Lower leg skin (tissue), 4 donors: ENCODE results near the gene GRIN2A. TPM values are rescaled to one million over a fixed set of nuclear protein-coding genes. Genes with fewer than 3 reads are reported as not detected.

ENCODE experiments used
- DNase-seq, 2 donors: peaks; one replicate each; pipeline ENCODE4 v3.0.0-alpha.2; 2019; ENCODE audit warnings: low spot score in 2 of 2
- H3K4me3 ChIP-seq: fragments of 200-600 bp; sonication (generic); 2 replicates; pipeline ENCODE4 v1.5.1; 2017; ENCODE audit warnings: mild to moderate bottlenecking, low read depth; ENCODE audit not compliant: poor library complexity, severe bottlenecking
- POLR2A ChIP-seq, 2 donors: fragments of 450-650 bp; IDR thresholded peaks; one replicate each; pipeline ENCODE4 v1.6.1; 2016 to 2017; ENCODE audit warnings: antibody characterized with exemption in 2 of 2, mild to moderate bottlenecking in 1 of 2, moderate library complexity in 1 of 2
- WGBS, 2 donors: methylation state at CpG; one replicate each; pipeline ENCODE4 v1.1.5; 2018; 5-methylcytosine and 5-hydroxymethylcytosine counted together
- intact Hi-C: fragments of 100-400 bp; cut with DNase I; formaldehyde crosslinking; loops from one replicate; pipeline ENCODE4 v1.15.0; 2023; ENCODE audit warnings: low total_unique reads
- total RNA-seq, 4 donors: library from RNA; depleted of rRNA; stranded (reverse); fragments of >200 nt; gene quantifications; one replicate each; pipeline ENCODE4 v1.1.0, GENCODE V29; 2016
- TF ChIP-seq, protein P1 (sequence below), 3 donors: fragments of 450-650 bp; IDR thresholded peaks; one replicate each; pipeline ENCODE4 v1.5.1; 2016; ENCODE audit warnings: antibody characterized with exemption in 3 of 3, mild to moderate bottlenecking in 3 of 3, moderate library complexity in 2 of 3

The GRIN2A gene
- total RNA-seq, 4 donors from 2014 or later, result 0.30 to 1.7 (median 0.73) TPM

DNA sequence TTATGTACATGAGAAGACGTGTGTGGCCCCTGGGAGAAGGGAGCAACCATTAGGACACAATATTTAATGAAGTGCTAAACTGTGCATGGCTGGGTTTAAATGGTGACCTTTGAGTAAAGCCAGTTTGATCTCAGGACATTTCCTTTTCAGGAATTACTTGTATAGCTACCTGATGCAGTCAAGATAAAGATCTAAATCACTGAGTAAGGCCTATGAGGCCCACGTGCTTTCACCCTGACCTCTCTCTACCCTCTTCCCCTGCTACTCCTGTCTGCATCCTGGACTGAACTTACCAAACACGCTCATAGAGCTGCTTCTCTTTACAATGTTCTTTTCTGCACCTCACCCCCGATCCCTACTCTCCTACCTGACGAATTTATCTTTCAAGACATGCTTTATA lies 98.9 kb downstream of the GRIN2A start:
- intact Hi-C loops, result no loop called here
- WGBS, 2 donors, result 58 to 74% methylated on average over 4 to 5 of the region's 5 CpGs
- no peak for TF ChIP-seq POLR2A (IDR thresholded peaks at IDR 0.05)
- TF ChIP-seq, protein P1, sequence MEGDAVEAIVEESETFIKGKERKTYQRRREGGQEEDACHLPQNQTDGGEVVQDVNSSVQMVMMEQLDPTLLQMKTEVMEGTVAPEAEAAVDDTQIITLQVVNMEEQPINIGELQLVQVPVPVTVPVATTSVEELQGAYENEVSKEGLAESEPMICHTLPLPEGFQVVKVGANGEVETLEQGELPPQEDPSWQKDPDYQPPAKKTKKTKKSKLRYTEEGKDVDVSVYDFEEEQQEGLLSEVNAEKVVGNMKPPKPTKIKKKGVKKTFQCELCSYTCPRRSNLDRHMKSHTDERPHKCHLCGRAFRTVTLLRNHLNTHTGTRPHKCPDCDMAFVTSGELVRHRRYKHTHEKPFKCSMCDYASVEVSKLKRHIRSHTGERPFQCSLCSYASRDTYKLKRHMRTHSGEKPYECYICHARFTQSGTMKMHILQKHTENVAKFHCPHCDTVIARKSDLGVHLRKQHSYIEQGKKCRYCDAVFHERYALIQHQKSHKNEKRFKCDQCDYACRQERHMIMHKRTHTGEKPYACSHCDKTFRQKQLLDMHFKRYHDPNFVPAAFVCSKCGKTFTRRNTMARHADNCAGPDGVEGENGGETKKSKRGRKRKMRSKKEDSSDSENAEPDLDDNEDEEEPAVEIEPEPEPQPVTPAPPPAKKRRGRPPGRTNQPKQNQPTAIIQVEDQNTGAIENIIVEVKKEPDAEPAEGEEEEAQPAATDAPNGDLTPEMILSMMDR (IDR thresholded peaks at IDR 0.05), result no peak
- DNase-seq, result no peak
- H3K4me3 ChIP-seq, result no peak overlapping the region

DNA sequence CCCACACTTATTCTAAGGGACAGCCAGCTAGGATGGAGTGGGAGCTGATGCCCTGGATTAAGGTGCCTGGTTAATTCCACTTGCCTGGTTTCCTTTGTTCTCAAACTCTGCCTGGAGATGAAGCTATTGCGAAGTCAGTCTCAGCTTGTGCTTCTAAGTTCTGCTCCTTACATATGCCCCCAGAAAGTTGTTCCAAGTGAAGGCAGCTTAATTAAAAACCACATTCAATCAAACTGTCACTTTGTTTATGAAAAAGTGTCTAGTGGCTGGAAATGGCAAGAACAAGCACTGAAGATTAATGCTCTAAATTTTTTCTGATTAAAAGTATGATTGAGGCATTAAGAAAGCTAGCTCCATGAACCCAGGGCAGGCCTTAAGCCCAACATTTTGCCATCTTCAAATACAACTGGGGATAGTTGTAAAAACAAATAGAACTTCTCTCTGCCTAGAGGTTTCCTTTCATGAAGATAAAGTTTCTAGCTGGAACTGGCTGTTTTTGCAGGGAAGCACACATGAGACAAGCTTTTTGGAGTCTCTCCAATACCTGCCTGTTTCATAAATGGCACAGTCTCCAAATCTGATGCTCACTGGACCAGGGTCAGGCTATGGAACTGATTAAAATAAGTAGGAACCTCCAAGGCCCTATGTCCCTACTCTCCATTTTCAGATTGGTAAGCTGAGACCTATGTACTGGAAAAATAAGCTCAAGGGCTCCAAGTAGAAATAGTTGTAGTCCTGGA lies 100.9 kb downstream of the GRIN2A start:
- no peak for DNase-seq
- no peak overlapping the region for H3K4me3 ChIP-seq
- 79 to 92% methylated on average over 1 of the region's 1 CpG for WGBS, 2 donors
- intact Hi-C loops, result no loop called here
- TF ChIP-seq, protein P1 (IDR thresholded peaks at IDR 0.05), result no peak
- TF ChIP-seq POLR2A (IDR thresholded peaks at IDR 0.05), result no peak

DNA sequence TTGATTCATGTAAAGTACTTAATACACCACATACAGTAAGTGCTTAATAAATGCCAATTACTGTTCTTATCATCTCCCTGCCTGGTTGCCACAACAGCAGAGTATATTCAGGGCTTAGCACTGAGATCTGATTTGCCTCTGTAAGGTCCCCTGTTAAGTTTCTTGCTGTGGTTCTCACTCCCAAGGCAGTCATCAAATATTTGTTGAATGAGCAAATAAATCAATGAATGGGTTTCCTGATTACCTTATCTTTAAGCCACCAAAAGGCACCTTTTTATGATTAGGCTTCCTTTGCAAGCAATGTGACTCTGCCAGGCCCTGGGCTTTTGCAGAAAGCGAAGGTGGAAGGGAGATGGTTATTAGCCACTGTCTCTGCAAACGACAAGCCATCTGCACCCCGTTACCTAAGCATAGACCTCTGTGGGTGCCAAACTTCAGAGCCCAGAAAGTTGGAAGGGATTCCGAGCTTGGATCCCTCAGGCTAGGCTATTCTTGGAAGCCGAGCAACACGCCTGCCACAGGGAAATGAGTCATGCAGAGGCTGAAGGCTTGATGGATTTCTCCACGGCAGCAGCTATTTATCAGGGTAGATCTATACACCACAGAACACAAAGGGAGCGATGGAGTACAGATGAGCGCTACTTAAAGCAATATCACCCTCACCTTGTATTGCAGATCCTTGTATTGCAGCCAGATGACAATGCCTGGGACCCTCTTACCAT lies 102.0 kb downstream of the GRIN2A start:
- no peak overlapping the region for H3K4me3 ChIP-seq
- no peak for DNase-seq
- TF ChIP-seq POLR2A (IDR thresholded peaks at IDR 0.05), result no peak
- TF ChIP-seq, protein P1 (IDR thresholded peaks at IDR 0.05), result no peak
- 11% methylated on average over 9 of the region's 9 CpGs for WGBS, 2 donors
- intact Hi-C loops, result no loop called here

DNA sequence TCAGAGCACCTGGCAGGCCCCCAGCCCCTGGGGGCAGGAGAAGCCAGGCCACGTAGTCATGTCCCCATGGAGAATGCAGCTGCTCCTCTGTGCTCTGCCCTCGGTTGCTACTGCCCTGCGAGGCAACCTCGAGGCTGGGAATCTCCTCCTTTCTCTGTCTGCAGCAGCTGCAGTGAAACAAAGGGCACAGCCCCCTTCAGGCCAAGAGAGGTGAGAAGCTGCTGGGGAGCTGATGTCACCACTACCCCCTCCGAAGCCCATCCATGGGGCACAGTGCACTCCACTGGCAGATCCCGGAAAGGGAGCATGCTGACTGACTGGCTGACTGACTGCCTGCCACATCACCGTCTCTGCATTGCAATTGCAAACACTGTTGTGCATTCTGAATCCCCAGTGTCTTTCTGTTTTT lies 103.7 kb downstream of the GRIN2A start:
- no peak overlapping the region for H3K4me3 ChIP-seq
- 62 to 77% methylated on average over 7 of the region's 7 CpGs for WGBS, 2 donors
- intact Hi-C loops, result no loop called here
- no peak for TF ChIP-seq POLR2A (IDR thresholded peaks at IDR 0.05)
- TF ChIP-seq, protein P1 (IDR thresholded peaks at IDR 0.05), result no peak
- DNase-seq, result no peak

DNA sequence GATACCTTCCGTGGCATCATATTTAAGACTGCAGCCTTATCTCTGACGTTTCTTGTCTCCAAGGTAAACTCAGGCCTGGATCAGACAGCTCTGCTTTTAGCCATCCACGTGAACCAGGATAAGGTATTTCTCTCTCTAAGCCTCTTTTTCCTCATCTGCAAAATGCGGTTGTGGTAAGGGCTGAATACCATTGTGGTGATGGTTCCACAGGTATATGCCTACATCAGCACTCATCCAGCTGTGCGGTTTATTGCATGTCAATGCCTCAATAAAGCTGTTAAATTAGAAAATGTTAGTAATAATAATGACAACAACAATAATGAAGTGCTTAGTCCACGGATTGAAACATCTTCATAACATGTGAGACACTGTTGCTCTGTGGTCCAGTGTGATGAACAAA lies 104.4 kb downstream of the GRIN2A start:
- intact Hi-C loops, result no loop called here
- DNase-seq, result no peak
- no peak overlapping the region for H3K4me3 ChIP-seq
- 89 to 90% methylated on average over 6 of the region's 6 CpGs for WGBS, 2 donors
- TF ChIP-seq POLR2A (IDR thresholded peaks at IDR 0.05), result no peak
- TF ChIP-seq, protein P1 (IDR thresholded peaks at IDR 0.05), result no peak
